HG03103 (cell line): ENCODE results near the gene MERTK.
"Not testable (repeated sequence)": the region's sequence is repeated elsewhere in the genome, so short reads cannot be mapped to it uniquely, and the experiment has no call there.

Experiments used
- ATAC-seq: cut with Tn5 transposase; IDR thresholded peaks from one replicate; pipeline ENCODE4 v1.9.1; 2021; ENCODE audit warnings: low read depth; ENCODE audit not compliant: unreplicated experiment

The MERTK gene

DNA sequence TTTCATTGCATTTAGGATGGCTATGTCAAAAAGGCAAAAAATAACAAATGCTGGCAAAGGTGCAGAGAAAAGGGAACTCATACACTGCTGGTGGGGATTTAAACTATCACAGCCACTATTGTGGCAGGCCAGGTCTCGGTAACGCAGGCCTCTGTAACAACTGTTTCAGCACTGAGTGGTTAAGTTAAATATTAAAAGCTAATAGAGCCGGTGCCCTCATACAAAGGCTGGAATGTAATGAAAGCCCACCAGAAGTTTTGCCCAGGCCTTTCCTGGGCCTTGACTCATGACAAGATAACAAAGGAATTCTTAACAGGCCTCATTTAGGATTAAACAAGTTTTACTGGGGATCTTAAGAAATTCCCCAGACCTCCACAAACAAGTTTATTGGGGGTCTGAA, 10.7 kb downstream of the MERTK start:
- ATAC-seq, result no peak

DNA sequence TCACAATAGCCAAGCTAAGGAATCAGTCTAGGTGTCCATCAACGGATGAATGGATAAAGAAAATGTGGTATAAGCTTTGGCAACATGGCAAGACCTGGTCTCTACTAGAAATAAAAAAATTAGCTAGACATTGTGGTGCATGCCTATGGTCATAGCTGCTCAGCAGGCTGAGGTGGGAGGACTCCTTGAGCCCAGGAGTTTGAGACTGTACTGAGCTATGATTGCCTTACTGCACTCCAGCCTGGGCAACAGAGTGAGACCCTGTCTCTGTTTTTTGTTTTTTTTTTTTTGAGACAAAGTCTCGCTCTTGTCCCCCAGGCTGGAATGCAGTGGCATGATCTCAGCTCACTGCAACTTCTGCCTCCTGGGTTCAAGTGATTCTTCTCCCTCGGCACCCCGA, 11.6 kb downstream of the MERTK start:
- not testable (repeated sequence) for ATAC-seq

DNA sequence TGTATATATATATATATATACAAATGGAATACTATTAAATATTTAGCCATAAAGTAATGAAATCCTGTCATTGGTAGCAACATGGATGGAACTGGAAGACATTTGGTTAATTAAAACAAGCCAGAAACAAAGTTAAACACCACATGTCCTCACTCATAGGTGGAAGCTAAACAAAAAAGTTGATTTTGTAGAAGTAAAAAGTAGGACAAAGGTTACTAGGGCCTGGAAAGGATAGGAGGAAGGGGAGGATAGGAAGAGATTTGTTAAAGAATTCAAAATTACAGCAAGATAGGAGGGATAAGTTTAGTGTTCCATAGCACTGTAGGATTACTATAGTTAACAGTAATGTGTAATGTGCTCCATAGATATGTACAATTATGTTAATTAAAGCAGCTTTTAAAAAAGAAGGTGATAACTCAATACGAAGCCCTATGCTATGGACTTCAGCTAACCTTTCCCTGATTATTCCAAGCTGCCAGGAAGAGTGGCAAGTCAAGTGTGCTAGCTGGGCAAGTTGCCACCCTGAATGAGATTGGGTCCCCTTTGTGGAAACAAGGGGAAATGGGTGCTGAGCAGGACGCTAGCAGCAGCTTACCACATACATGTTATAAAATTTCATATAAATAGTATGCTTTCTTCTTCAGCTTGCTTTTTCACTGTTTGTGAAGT, 12.3 kb downstream of the MERTK start:
- ATAC-seq, result no peak

DNA sequence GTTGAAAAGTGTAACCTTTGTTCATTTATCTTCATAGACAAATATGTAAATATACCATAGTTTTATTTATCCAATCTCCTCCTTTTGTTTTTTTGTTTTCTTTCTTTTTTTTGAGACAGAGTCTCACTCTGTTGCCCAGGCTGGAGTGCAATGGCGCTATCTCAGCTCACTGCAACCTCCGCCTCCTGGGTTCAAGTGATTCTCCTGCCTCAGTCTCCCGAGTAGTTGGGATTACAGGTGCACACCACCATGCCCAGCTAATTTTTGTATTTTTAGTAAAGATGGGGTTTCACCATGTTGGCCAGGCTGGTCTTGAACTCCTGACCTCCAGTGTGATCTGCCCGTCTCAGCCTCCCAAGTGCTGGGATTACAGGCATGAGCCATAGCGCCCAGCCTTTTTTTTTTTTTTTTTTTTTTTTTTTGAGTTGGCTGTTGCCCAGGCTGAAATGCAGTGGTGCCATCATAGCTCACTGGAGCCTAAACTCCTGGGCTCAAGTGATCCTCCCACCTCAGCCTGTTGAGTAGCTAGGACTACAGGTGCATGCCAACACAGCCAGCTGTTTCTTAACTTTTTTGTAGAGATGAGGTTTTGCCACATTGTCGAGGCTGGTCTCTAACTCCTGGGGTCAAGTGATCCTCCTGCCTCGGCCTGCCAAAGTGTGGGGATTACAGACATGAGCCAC, 13.0 kb downstream of the MERTK start:
- ATAC-seq, result not testable (repeated sequence)

DNA sequence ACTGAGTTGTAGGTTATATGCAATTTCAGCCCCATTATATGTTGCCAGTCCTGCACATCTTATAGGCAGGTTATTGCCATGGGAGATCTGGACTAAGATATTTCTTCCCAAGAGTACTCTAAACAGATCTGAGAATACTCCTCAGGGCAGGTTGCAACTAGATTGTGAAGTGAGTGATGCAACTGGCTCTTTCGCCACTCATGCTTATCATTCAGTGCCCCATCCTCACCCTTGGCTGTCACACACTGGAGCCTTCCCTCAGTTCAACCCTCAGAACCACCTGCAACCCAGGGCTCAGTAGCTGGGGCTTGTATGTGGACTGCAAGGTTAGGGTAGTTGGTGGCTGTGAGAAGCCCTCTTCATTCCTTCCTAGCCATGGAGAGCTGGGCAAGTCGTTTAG, 14.1 kb downstream of the MERTK start:
- ATAC-seq, result no peak

DNA sequence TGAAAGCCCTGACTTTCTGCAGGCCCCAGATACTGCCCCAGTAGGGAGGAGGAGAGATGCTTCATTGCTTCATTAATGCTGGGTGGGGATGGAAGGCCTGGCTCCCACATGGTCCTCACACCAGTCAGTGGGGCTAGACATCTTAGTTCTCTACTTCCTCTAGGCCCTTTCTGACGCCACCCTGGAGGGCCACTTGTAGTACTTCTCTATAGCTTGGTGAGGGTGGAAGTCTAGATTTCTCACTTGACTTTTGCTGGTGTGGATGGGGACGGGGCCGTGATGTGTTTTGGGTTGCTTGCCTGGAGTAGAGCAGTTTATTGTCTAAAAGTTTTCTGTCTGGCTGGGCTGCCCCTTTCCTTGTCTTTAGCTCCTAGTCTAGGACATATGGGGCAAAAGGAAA, 18.7 kb downstream of the MERTK start:
- ATAC-seq, result no peak

DNA sequence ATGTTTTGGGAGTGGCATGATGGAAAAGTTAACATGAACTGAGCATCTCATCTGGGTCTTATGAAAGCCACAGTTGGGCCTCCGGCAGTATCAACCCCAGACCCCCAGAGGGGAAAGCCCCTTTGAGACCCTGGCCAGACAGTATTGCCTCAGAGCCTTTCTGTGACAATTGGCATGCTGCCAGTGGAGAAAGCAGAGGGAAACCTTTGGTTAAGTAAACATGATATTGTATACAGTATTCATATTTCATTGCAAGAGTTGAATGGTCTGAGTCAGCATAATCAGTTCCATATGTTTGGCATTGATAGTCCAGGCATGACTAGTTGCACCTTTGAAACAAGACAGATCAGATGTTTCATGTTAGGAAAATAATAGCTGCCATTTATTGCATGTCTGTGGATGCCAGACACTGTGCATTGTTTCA, 20.0 kb downstream of the MERTK start:
- no peak for ATAC-seq

DNA sequence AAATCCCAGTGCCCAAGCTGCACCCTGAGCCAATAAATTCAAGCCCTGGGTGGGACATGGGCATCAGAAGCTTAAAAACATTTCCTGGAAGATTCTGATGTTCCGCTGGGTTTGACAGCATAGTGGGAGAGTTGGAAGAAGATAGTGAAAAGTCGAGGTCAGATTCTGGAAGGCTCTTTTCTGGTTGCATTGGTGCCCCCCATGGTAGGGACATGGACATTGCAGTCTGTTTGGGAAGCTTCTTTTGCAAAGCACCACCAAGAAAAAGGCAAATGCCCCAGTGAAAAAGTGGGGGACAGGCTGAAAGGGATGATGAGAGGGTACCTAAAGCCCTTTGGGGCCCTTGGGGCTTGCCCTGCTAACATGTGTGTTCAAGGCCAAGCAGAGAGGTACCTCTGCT, 21.0 kb downstream of the MERTK start:
- ATAC-seq, result no peak

DNA sequence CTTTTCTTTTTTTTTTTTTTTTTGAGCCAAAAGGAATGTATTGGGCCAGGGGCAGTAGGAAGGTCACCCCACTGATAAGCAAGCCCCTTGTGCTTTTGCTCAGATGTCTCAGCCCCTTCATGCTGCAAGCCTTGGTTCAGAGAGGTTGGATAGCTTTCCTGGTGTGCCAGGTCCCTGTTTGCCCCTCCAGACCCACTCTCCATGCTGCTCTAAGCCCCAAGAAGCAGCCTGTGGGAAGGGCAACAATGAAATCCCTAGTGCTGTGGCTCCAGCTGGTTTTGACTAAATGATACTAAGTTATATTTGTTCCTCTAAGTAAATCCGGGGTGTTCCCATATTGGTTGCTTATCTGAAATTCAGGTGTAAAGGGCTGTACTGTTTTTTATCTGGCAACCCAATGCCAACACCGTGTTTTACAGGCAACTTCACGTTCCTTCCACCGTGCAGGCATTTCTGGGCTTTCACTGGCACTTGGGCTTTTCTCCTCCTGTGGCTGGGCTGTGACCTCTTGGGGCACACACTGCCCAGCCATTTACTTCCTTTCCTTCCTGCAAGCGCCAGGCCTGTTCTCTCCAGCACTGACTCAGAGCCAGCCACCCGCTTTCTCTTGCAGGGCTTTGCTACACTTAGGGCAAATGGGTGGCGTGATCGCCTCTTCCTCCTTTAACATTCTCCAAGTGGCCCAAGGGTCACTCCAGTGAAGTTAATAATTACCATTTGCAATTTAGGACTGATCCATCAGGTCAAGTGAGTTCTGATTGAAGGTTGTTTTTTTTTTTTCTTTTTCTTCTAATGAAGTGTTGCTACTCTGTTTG, 21.6 kb downstream of the MERTK start:
- ATAC-seq, result no peak

DNA sequence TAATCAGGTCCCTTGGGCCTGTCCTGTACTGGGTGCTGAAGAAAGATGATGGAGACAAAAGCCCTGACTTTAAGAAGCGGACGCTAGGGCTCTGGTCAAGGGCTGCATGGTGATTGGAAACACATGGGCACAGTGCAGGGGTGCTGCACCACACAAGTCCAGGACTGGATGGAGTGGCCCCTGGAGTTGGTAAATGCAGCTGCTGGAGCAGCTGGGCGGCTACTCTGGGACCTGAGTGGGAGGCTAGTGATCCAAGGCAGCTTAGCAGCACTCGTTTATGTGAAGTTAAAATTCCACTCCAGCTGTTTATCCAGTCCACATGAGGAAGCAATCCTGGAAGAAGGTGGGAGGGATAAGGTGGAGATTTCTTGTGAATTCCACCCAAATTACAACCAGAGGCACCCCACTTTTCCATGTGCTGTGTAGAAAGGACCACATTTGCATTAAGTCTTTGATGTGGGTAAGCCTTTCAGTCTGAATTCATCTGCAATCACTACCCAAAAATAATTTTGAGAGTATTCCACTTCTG, 24.9 kb downstream of the MERTK start:
- no peak for ATAC-seq

DNA sequence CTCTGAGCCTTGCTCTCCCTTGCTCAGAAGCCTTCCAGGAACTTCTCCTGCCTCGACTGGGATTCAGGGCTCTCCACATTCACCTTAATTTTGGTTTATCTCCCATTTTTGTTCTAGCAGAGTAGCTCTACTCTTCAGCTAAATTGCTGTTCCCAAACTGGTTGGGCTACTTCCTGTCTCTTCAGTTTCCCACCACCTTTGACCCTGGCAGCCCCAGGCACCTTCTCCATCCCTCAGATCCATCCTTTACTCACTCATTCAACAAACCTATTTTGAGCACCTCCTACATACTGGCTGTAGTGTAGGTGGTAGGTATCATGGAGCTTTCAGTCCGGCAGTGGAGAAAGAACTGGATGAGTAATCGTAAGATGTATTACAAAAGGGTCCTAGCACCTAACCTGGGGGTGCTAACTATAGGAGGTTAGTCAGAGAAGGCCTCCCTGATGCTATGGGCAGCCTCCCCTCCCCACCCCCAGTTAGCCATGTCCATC, 26.3 kb downstream of the MERTK start:
- ATAC-seq, result no peak

DNA sequence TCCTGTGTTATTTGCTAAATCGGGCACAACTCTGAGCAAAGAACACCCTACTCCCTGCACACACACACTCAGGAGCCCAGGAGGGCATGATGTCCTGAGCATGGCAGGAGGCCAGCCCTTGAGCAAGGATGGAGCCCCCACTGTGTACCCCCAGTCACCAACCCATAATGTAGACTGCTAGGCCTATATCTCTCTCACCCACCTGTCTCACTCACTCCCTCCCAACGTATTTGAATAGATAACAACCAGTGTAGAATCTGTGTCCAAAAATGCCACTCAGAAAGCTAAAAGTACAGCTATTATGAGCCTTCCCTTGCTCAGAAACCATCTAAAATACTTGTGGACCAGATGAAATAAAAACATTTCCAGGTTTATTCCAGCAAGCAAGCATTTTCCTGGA, 29.3 kb downstream of the MERTK start:
- ATAC-seq, result no peak

DNA sequence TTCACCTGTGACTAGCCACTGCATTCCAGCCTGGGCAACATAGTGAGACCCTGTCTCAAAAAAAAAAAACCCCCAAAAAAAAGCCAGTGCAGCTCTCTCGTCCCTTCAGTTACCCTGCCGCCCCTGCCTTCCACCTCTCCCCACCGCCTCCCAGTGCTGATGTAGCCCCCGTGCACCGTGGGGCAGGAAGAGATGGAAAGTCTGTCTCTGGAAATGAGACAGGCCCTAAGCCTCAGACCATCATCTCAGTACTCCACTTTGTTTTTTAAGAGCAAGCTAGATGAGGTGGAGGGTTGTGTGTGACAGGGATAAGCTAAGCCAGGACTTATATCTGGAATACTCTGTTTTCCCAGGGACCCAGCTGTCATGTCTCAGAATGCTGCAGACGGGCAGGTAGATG, 32.0 kb downstream of the MERTK start:
- ATAC-seq, result no peak

DNA sequence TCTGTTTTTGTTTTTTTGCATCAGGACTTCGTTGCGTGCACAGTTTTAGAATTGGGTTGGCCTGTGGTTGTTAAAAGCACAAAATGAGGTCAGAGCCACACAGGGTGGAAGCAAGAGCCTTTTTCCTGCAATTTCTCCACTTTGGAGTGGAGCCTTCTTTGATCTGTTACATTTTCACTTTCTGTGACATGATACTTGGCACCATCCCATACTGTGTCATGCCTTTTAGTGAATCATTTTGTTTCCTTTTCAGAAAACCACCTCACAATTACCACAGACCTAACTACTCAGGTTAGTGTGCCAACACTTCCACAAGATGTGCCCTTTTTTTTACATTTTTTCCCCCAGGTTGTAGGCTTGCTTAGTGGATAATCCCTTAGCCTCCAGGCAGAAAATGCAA, 32.5 kb downstream of the MERTK start:
- no peak for ATAC-seq

DNA sequence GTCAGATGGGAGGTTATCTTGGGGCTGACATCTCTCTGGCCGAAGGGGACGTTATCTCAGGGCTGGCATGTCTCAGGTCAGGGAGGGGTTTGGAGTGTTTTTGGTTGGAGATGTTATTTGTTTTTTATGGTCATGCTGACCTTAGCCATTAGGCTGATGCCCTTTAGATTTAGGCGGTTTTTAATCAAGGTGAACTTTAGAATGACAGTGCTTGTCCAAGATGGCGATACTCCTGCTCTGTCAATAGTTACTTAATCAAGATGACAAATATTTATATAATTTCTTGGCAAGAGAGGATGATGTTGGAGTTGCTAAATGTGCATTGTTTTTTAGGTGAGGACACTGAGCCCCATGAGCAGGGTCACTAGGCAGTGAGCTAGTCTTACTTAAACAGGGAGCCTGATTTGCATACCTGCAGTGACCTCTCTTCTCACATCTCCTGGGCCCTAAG, 34.5 kb downstream of the MERTK start:
- ATAC-seq, result no peak

DNA sequence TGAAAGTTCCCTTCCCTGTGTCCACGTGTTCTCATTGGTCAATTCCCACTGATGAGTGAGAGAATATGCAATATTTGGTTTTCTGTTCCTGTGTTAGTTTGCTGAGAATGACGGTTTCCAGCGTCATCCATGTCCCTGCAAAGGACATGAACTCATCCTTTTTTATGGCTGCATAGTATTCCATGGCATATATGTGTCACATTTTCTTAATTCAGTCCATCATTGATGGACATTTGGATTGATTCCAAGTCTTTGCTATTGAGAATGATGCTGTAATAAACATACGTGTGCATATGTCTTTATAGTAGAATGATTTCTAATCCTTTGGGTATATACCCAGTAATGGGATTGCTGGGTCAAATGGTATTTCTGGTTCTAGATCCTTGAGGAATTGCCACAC, 35.5 kb downstream of the MERTK start:
- ATAC-seq, result not testable (repeated sequence)

DNA sequence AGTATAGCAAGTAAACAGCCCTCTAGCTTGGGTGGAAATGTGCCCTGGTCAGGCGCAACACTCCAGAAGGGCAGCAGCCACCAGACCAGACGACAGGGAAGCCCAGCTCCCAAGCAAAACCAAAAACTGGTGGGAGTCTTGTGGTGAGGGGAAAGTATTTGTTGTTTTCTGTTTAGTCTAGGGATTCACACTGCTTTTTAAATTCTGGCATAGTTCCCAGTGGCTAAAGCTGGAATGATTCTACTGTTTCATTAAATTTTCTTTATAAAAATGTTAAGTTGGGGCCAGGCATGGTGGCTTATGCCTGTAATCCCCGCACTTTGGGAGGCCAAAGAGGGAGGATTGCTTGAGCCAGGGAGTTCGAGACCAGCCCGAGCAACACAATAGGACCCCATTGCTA, 38.5 kb downstream of the MERTK start:
- no peak for ATAC-seq

DNA sequence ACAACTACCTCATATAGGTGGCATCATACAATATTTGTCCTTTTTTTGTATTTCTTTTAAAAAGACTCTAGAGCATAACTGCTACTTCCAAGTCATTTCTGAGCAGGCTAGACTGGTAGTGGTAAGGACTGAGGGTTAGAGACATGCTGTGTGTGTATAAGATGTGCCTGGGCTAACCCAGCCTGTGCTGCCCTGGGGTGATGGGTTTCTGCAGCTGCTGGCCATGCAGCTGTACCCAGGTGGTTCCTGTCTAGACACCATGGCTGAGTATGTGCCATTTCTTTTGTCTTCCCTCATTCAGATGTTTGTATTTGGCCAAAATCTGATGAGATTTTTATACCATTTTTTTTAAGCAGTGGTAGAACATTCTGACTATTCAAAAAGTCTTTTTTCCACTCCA, 40.0 kb downstream of the MERTK start:
- no peak for ATAC-seq

DNA sequence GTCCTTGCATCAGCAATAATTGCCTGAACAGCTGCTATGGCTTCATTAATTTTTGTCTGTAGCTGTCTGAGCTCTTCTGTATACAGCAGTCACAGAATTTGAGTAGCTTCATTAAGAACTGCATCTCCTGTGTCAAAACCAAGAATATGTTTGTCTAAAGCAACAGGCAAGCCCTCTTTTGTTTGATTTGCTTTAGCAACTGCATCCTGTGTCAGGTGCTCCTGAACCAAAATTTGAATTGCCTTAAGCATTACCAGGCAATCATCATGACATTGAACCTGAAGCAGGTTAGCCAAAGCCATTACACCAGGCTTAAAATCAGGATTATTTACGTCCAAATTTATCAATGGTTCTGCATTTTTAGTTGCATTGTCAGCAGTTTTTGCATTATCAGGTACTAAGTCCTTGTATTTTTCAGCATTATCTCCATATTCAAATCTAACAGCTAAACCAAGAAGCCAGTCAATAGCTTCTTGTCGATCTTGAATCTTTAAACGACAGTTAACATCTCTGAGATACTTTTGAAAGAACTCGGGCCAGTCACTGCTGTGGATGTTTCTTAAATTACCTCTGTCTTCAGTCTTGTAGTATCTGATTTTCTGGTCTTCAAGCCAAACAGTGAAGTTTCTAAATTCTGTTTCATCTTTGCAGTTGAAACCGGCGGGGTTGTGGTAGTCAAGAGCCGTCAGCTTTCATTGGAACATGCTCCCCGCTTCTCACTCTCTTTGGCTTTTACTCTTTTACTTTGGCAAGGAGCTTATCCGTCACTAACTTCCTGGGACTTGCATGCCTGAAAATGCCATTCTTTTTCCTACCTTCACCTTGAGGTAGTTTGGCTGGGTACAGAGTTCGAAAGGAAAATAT, 42.2 kb downstream of the MERTK start:
- ATAC-seq, result no peak

DNA sequence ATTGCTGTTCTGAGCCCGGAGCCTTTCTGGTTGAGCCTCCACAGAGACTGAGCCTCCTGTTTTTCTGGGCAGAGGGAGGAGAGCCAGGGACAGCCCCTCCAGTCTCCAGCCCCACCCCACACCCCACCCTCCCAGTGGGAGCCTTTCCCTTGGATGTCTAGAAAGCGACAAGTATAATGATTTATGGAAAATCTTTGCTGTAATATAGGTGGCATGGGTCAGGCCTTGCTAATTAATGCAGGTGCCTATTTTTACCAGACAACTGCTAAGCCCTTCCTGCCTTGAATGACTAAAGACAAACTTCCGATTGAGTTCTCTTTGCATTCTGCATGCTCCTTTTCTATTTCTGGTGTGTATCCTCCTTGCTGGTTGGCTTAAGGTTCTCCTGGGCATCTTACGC, 43.1 kb downstream of the MERTK start:
- no peak for ATAC-seq
